AML-193 (cell line): ENCODE data around the gene CLEC4M.
"Not testable (repeated sequence)": the region's sequence is repeated elsewhere in the genome, so short reads cannot be mapped to it uniquely, and the experiment has no call there.

ENCODE experiments used
- DNase-seq, 2 experiments: peaks; one replicate each; lab custom pipeline; 2025; lab: John Stamatoyannopoulos, UW

The CLEC4M gene

GRCh38 chr19:7742575-7742974 lies 20.5 kb upstream of the CLEC4M start:
- no peak for DNase-seq

DNA sequence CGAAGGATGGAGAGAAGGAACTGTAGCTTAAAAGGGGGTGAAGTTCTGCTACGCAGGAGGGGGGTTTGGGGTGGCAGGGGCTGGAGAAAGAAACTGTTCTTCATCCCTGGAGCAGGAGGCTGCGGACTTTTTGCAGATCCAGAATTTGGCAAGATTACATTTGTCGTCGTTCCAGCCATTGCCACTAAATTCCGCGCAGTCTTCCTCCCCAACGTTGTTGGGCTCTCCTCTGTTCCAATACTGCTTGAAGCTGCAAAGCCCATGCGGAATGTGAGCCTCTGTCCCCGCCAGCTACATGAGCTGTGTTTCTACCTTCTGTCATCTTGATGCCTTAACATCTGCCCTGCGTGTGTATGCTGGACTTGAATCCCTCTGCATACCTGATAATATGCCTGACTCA lies 20.1 kb upstream of the CLEC4M start:
- no peak for DNase-seq

DNA sequence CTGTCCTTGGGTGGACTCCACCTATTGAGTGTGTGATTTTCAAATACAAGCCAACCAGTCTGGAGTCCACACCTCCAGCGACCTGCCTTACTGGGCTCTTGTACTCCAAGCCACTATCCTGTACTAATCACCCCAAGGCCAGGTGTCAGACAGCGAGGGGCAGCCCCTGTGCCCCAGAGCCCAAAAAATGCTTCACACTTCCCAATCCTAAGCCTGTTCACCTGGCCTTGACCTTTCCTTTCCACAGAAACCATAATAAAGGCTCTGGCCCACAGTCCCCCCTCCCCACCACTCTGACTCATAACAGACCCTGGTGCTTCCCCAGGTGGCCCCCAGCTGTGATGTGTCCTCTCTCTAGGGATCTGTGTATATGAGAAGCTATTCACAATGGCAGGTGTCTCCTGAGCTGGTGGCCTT lies 19.6 kb upstream of the CLEC4M start:
- DNase-seq, result no peak

GRCh38 chr19:7744199-7744786 lies 18.8 kb upstream of the CLEC4M start:
- no peak for DNase-seq

GRCh38 chr19:7744871-7745650 lies 18.0 kb upstream of the CLEC4M start:
- no peak for DNase-seq

- DNase-seq, result not testable (repeated sequence)
These were observed 16.7 kb upstream of the CLEC4M start for GRCh38 chr19:7746306-7746705.

GRCh38 chr19:7746903-7747884 lies 15.8 kb upstream of the CLEC4M start, which contains the start of gene CD209:
Gene CD209, minus strand, starts transcription at chr19:7747534. Its CDS starts 23 bp downstream, at chr19:7747511.
- DNase-seq, result peak; percentile 2 to 15

- no peak for DNase-seq
These were observed 14.9 kb upstream of the CLEC4M start for GRCh38 chr19:7748171-7748570.

DNA sequence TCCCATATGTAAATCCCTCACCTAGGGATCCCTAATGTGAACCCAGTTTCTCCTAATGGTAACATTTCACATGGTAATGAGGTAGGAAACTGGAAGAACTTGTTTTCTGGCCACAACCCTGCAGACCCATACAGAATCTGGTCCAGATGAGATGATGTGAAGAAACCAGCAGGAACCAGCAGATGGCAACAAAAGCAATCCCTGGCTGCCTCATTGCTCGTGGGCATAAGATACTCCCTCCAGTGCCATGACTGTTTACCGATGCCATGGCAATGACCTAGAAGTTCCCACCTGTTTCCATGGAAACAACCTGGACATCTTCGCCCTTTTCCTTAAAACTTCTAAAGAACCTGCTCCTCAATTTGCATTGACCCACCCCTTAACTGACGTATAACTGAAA lies 14.3 kb upstream of the CLEC4M start:
- peak in 1 of 2 experiments; percentile 21 for DNase-seq

DNA sequence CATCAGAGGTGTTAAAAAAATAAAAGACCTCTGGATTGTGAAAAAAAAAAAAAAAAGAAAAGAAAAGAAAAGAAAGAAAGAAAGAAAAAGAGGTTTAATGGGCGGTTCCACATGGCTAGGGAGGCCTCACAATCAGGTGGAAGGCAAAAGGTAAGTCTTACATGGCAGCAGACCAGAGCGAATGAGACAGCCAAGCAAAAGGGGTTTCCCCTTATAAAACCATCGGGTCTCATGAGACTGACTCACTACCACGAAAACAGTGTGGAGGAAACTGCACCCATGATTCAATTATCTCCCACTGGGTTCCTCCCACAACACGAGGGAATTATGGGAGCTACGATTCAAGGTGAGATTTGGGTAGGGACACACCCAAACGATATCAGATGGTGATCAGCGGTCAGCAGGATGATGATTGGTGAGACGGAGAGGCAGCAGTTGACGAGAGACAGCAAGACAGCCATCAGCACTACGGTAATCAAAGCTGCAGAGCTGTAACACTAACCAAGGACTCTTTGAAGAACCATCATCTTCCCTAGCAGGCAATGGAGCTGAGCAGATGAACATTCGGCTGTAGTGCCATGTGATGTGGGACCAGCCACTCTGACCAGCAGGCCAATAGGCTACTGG lies 11.8 kb upstream of the CLEC4M start:
- no peak for DNase-seq

DNA sequence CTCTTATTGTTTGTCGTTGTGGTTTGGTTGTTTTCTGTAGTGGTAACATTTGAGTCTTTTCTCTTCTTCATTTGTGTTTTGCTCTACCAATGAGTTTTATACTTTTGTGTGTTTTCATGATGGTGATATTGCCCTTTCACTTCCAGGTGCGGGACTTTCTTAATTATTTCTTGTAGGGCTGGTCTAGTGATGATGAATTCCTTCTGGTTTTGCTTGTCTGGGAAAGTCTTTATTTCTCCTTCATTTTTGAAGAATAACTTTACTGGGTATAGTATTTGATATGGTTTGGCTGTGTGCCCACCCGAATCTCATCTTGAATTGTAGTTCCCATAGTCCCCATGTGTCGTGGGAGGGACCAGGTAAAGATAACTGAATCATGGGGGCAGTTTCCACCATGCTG lies 6.8 kb upstream of the CLEC4M start:
- no peak for DNase-seq

DNA sequence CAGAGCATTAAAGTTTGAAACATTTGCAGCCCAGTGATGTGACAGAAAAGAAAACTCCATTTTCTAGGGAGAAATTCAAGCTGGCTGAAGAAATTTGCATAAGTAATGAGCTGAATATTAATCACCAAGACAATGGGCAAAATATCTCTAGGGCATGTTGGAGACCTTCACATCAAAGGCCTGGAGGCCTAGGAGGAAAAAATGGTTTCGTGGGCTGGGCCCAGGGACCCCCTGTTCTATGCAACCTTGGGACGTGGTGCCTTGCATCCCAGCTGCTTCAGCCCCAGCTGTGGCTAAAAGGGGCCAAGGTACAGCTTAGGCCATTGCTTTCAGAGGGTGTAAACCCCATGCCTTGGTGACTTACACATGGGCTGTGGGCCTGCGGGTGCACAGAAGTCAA lies 5.7 kb upstream of the CLEC4M start:
- no peak for DNase-seq

DNA sequence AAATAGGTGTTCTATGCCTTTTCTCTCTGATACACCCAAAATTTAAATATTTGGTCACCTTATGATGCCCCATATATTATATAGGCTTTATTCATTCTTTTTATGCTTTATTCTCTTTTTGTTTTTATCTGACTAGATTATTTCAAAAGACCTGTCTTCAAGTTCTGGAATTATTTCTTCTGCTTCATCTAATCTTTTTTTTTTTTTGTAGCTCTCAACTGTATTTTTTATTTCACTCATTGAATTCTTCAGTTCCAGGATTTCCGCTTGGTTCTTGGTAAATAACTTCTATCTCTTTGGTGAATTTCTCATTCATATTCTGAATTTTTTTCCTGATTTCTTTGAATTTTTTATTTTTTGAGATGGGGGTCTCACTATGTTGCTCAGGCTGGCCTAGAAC lies 3.9 kb upstream of the CLEC4M start:
- DNase-seq, result no peak

DNA sequence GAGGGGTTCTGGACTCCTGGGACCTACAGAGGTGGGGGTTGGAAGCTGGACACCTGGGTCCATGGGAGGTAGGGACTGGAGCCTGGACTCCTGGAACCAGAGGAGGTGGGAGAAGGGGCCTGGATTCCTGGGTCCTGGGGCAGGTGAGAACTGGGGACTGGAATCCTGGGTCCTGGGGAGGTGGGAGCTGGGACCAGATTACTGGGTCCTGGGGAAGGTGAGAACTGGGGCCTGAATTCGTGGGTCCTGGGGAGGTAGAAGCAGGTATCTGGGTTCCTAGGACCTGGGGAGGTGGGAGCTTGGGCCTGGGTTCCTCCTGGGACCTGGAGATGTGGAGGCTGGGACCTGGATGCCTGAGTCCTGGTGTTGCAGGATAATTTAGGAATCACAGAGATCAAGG lies 653 bp downstream of the CLEC4M start:
- no peak for DNase-seq

DNA sequence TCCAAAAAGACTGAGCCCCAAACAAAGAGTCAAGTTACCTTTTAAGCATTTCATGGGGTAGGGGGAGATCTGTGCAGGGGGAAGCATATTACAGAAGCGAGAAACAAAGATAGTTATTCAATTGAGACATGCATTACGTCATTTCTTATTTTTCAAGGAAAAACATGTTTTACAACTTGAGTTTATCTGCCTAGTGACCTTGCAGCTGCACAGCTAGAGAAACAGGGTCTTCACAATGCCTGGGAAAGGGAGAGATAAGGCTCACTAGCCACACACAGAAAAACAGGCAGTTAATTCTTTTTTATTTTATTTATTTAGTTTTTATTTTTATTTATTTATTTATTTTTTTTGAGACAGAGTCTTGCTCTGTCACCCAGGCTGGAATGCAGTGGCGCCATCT lies 1.1 kb downstream of the CLEC4M start:
- not testable (repeated sequence) for DNase-seq

GRCh38 chr19:7765043-7765442 lies 2.0 kb downstream of the CLEC4M start:
- not testable (repeated sequence) for DNase-seq

DNA sequence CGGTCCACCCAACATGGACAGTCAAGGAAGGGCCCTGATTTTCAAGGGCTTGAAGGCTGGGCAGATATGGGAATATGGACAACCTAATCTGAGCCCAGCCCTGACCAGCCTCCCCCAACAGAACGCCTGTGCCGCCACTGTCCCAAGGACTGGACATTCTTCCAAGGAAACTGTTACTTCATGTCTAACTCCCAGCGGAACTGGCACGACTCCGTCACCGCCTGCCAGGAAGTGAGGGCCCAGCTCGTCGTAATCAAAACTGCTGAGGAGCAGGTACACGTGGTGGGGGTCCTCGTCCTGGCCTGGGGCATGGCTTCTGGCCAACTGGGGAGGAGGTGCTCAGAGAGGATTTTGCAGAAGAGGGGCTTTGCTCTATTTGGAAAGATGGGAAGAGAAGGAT lies 3.5 kb downstream of the CLEC4M start:
- no peak for DNase-seq

GRCh38 chr19:7767487-7767886 lies 4.4 kb downstream of the CLEC4M start:
- DNase-seq, result no peak

GRCh38 chr19:7769171-7769570 lies 6.1 kb downstream of the CLEC4M start:
- DNase-seq, result no peak

GRCh38 chr19:7771072-7771471 lies 8.0 kb downstream of the CLEC4M start:
- DNase-seq, result no peak

GRCh38 chr19:7772752-7773291 lies 9.8 kb downstream of the CLEC4M start:
- peak; percentile 92 to 93 for DNase-seq

DNA sequence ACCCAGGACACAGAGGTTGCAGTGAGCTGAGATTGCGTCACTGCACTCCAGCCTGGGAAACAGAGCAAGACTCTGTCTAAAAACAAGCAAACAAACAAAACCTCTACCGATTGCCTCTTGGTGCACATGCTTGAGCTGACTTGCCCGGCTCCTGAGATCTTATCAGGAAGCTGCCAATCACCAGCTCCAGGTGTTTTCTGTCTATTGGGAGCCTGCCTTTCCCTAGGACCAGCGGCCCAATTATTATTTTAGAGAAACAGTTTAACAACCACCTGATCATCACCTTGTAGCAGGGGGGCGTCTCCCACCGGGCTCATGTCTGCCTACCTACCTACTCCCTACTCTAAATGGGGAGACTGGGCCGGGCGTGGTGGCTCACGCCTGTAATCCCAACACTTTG lies 10.8 kb downstream of the CLEC4M start:
- no peak for DNase-seq
